Amygdala (tissue), 56 donors: ENCODE data around the gene GRIA1.

Source experiments
- DNase-seq, 56 donors: peaks; one replicate each; lab custom pipeline; 2025; lab: John Stamatoyannopoulos, UW

GRIA1 gene

DNA sequence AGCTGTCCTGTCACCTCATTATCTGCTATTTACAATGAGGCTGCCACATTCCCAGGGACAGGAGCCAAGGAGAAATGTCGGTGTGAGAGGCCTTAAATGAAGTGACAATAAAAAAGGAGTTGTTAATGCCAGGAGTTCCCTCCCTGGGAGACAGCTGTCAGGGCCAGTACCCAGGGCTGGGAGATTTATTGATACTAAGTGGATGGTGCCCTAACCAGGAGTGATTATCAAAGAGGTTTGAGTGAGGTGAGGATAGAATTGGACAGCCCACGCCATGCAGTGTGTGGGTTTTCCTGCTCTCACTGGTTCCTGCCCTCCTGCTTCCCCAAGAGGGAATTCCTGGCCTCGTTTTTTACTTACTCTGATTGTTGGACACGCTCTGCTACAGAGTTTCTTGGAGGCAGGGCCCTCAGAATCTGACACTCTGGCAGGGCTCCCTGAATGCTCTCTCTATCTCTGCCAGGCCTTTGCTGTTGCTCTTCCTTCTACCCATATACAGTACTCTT is 150.8 kb downstream of the GRIA1 start:
- peak in 1 of 56 donors; percentile 4 for DNase-seq

DNA sequence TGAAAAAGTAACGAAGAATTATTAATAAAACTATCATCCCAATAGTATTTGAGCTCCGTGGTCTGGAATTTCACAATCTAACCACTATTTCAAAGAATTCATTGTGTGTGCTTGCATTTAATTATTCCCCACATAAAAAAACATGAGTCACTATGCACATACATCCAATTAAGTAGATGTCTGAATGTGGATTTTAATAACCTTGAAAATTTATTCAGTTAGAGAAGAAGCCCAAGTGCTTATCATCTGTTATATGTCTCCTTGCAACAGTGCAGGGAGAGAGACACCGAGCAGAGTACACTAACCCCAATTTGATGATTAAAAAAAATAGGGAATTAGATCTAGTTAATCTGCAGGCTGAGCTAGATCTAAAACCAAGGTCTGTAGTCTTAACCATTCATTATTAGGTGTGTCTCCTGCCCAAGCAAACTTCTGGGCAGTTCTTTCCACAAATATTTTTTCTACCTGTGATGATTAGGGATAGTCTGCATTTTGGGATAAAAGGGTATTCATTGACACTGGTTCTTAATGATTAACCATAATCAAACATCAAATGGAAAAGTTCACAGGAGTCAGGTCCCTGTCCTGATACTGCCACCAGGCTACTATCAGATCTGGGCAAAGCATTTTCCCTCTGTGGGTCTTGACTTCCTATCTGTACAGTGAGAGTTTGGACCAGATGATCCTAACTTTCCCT is 164.2 kb downstream of the GRIA1 start:
- DNase-seq: no peak

DNA sequence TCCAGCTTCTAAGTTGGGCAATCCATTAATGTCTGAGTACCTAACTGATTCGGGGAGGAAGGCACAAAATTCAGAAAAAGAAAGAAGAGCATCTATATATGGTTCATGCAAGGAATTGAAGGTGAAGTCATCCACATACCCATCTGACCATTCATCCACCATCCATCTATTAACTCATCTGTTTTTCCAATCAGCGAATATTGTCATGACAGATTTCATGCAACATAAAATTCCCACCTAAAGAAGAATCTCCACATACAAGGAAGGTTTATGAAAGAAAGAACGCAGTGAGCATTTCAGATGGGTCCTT is 164.7 kb downstream of the GRIA1 start:
- no peak for DNase-seq

DNA sequence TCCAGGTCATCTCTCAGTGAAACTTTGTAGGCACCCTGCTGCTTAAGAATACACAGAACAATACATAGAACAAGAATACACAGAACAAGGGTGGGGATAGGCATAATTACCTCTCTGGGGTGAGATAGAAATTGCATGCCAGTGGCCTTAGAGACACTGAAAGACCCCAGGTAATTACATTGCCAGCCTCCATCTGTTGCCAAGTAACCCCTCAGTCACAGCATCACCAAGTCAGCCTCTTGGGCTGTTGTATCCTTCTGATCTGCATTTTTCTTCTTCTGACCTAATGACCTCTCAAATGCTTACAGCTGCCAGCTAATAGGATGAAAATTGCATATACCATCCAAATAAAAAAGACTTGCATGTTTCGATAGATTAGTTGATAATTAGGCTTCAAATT is 167.7 kb downstream of the GRIA1 start:
- no peak for DNase-seq

DNA sequence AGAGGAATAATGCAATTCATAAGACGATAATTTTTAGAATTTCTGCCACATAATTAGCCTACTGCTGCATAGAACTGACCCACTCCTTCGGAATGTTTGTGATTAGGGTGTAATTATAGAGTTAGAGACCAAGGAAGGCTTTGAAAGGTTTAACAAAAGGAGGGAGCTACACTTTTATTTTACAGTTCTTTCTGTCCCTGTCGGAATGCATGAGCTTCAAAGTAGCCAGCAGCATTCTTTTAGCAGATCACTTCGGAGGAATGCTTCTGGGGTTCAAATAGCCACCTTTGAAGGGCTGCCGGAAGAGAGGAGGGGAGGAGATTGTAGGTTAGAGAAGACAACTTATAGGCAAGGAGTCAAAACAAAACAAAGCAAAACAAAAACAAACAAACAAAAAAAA is 168.1 kb downstream of the GRIA1 start:
- DNase-seq: no peak

DNA sequence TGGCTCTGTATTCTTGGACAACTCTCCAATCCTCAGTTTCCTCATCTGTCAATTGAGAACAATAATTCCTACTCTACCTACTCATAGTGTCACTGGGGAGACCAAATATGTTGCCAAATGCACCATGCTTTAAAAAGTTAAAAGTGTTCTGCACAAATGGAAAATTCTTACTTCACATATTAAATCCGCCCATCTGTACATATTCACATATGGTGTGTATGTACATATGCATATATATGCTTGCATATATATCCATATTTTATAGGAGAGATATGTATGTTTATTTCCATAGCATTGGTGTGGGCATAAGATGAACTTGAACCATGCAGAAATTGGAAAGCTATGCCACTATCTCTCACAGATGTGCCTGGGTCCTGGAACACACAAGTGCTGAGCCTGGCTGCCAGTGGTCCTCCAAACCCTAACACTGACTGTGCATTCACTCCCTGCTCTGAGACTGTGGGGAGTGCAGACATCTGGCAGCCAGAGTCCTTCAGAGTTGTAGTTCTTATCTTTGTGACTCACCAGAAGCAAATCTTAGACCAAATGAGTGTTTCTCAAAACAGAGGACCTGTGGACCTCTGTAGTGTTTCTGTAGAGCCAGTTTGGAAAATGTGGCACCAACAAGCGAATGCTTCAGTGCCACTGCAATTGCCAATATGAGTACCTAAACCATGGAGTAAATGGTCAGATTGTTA is 168.7 kb downstream of the GRIA1 start:
- no peak for DNase-seq

DNA sequence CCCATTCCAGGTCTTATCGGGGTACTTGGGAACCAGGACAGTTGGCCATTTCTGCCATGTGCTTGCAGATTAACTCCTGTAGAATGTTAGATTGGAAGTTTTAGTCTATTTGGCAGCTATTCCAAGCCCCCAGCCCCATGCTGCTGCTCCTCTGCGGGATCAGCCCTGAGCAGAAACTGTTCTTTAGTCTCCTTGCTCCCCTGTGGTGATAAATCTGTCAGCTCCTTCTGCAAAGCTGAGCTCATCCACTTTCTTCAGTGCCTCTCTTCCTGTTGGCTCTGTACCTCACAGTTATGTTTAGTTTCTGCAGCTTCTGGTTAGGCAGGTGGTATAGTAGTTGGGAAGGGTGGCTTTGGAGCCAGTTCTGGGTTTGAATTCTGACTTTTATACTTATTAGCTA is 170.4 kb downstream of the GRIA1 start:
- DNase-seq: no peak

DNA sequence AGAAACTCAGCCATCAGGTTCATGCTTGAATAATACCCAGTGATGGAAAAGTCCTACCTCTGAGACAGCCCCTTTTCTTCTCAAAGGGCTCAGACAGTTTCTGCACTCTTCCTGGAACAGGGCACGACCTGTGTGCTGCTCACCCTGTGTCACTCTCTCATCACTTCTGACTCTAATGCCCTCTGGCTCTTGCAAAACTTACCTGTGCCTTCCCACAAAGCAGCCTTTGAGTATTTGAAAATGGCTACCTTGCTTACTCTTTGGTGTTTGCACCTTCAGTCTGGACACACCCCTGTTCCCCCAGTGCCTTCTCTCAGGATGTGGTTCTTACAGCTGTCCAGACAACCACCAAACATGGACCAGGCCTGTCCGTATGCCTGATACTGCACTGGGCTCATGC is 171.4 kb downstream of the GRIA1 start:
- DNase-seq: no peak

DNA sequence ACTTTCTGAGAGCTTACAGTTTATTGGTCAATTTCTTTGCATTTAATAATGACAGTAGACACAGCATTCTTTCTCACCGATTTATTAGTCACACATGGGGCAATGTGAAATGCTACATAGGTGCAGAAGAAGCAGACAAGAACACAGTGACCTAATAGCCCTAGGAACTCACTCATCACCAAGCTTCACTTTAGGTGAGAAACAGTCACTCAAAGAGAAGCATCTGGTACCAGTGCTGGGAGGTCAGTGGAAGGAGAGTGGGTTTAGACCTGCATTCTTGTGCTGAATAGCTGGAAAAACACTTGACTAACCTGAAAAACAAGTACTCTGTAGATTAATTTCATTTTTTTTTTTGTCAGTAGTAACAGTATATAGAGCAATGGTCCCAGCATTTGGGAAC is 179.6 kb downstream of the GRIA1 start:
- no peak for DNase-seq

DNA sequence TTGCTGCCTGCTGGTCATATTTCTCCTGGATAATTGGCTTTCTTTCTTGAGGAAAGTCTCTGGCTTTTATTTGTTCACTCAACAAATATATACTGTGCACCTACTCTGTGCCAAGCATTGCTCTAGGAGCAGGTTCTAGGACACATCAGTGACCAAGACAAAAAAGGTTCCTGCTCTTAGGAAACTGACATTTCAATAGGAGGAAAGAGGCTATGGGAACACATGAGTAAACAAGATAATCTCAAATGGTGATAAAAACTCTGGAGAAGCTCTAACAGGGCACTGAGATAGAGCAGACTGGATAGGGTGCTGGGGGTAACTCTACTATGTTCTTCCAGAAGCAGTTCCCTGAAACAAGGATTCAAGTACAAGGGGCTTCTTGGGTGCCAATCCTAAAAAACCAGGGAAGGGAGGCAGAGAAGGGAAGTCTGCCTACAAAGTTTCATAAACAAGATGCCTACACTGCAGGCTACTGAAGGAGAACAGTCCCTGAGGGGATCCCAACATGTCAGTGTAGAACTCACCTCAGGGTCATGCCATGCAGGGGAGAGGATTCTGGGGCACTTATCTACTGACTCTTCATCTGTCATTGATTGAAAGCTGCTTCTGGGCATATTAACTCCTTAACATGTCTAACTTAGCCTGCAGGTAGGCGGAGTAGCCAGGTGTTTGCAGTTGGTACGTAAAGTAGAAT is 181.3 kb downstream of the GRIA1 start:
- DNase-seq: no peak

DNA sequence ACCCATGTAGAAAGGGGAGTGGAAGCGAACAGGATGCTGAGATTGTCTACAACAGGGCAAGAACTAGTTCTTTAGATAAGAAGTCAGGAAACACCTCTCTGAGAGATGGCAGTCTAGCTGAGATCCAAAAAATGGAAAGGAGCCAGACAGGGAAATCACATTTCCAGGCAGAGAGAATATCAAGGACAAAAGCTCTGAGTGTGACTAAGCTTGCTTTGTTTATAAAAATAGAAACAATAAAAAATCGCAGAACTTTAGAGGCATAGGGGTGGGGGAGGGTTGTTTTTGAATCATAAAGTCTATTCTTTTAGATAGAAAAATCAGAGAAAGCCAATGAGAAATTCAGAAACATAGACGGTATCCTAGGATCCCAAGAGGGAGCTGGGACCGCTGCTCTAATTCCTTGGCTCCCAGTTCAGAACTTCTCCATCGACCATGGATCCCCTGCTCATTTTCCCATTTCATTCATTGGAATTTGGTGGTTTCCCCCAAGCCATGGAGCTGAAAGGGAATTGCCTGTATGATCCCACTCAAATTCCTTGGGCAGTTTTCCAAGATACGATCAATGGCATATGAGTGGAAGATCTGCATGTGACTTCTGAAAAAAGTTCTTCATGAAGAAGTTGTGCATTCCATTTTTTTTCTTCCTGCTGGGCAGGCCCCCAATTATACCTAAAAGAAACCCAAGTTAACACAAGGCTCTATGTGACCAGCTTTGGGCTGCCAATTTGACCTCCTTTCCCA is 182.0 kb downstream of the GRIA1 start:
- DNase-seq: no peak

DNA sequence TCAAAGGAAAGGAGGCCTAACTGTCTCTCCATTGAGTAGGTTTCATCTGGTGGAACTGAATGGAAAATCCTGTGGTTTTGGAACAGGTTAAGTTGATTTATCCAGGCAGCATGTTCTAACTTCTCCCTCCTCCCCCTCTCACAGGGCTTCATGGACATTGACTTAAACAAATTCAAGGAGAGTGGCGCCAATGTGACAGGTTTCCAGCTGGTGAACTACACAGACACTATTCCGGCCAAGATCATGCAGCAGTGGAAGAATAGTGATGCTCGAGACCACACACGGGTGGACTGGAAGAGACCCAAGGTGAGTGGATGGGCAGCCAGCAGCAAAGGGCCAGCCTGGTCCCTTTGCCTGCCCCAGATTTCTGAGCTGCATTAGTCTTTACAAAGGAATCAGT is 183.9 kb downstream of the GRIA1 start:
- no peak for DNase-seq

DNA sequence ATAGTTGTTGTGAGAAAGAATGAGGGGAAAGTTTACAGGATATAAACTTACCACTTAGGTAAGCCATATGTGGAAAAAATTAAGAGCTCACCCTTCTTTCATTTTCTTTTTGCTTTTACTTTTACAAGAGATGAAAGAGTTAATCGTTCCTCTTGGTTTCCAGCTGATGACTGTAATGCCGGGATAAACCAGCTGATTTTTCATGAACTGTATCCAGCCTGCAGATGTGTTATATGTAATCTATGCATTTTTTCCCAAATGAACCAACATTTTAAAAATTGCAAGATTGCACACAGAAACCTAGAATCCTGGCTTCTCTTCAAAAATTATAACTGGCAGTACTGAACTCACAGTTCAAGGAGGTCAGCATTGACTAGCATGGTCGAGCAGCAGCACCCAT is 185.9 kb downstream of the GRIA1 start:
- no peak for DNase-seq

DNA sequence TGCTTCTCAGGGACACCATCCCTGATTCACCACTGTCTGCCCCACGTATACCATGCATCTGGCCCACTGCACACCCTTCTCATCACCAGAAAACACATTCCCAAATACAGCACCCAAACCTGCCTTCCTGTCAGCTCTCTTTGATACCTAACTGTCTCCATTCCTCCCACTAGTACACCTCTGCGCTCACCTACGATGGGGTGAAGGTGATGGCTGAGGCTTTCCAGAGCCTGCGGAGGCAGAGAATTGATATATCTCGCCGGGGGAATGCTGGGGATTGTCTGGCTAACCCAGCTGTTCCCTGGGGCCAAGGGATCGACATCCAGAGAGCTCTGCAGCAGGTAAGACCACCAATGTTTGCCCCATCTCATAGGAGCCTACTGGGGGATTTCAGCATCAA is 186.4 kb downstream of the GRIA1 start:
- no peak for DNase-seq

DNA sequence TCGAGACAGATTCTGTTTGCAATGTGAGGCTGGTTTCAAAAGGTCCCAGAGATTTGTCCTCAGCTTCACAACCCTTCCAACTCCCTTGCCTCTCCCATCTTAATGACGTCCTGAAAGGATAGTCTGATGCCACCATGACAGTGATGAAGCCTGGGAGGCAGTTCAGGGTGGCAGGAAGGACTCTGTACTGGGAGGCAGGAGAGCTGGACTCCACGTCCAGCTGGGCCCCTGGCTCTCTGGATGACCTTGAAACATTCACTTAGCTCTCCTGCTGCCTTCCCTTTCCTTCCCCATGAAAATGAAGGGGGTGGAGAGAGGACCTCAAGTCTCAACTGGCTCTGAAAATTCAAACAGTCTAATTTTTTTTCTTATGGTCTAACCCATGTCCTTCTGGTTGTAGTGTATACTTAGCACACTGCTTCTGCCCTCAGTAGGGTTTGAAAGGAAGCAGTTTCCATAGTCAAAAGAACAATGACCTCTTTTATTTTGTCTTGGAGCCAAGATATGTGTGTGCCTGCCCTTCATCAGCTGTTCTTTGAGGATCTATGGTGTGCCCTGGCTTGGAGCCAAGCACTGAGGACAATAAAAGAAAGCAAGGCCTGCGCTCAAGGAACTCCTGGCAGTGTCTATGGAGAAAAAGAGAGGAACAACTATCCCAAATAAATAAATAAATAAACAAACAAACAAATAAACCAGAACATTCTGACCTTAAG is 188.3 kb downstream of the GRIA1 start:
- peak in 1 of 56 donors; percentile 34 for DNase-seq

DNA sequence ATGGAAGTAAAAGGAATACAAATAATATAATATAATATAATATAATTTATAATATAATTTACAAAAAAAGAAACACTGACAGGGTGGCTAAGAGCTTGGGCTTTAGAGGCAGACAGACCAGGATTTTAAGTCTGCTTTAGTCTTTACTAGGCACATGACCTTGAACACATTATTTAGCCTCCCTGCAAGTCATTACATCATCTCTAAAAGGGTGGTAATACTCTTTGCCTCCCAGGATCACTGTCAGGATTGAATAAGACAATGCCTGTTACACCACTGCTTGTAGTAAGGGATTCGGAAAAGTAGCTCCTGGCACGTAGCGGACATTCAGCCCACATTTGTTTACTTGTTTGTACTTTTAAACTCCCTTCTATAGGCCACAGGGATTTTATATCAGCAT is 199.8 kb downstream of the GRIA1 start:
- DNase-seq: no peak

DNA sequence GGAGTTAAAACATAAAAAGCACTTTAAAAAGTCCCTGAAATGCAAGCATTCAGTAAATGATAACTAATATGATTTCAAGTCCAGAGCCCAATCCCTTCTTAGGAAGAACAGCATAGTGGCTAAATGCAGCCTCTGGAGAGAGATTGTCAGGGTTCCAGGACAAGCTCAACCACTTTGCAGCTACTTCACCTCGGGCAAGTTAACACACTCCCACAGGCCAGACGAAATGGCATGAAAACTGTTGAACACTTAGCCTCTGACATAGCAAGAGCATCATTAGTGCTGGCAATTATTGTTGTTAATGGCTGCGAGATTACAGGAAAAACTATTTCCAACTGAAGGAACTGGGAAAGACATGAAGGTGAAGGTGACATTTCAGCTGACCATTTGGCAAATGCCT is 205.8 kb downstream of the GRIA1 start:
- no peak for DNase-seq

DNA sequence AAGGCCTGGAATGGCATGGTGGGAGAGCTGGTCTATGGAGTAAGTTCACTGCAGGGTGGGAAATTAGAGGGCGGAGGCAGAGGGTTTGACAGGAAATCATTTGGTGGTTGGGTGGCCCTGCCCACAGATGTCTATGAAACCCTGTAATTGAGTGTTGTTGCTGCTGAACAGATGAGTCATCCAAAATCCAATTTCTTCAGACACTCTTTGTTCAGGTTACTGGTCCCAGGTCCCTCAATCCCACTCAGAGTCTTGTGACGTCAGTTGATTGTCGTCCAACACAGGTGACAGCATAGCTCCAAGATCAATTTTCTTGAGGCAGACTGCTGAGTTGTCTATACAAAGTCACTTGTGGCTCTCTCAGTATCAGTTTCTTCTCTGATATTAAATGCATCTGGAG is 208.6 kb downstream of the GRIA1 start:
- DNase-seq: no peak

DNA sequence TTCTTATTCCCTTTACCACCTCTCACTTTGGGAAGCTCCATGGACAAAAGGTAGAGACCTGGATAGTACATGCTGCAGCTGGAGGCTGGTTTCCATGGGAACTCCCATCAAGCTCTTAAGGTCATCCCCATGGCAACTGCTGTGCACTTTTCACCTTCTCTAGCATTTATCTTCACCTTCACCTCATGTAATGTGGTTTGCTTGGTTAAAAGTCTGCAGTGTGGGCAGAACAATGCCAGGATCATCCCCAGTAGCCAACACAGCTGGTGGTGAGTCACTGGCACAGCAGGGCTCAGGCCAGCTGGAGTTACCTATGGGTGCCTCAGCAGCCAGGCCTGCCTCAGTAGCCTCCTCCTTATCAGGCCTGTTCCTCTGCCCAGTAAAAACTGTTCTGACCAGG is 210.5 kb downstream of the GRIA1 start:
- DNase-seq: no peak

DNA sequence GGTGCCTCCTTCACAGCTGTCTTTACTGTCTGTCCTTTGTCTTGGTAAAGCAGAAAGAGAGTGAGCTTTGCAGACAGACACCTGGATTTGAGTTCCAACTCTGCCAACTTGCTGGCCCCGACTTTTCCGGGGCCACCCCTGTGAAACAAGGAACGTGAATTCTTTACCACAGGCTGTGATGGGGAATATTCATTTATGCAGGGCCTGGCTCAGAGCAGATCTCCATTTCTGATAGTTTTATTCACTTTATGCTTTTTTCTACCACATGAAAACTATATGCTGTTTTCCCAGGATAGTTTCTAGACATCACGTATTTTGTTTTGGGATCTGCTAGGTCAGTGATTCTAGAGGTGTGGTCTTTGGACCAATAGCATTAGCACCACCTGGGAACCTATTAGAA is 211.8 kb downstream of the GRIA1 start:
- DNase-seq: no peak

DNA sequence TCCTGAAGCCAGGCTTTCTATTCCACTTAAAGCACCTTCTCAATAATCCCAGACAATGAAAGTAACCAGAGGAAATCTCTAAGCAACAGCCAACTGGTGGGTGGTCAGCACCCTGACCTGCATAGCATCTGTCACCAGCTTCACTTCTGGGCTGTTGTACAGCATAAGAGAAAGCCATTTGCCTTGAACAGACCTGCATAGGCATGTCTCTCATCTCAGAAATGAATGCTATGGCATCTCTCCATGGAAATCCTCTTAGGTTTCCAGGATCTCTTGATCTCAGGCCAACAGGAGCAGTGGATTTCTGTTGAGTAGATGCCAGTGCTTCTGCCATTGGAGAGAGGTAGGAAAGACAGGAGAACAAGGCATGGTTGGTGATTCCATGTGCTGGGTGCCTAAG is 213.6 kb downstream of the GRIA1 start:
- DNase-seq: no peak
